GM21526 (cell line): Measurements from ENCODE around the gene ATXN10.
"Not testable (repeated sequence)": the region's sequence is repeated elsewhere in the genome, so short reads cannot be mapped to it uniquely, and the experiment has no call there.

Source experiments
- ATAC-seq: cut with Tn5 transposase; IDR thresholded peaks from one replicate; pipeline ENCODE4 v1.9.1; 2021; ENCODE audit warnings: moderate library complexity; ENCODE audit not compliant: unreplicated experiment, low FRiP score

The ATXN10 gene

DNA sequence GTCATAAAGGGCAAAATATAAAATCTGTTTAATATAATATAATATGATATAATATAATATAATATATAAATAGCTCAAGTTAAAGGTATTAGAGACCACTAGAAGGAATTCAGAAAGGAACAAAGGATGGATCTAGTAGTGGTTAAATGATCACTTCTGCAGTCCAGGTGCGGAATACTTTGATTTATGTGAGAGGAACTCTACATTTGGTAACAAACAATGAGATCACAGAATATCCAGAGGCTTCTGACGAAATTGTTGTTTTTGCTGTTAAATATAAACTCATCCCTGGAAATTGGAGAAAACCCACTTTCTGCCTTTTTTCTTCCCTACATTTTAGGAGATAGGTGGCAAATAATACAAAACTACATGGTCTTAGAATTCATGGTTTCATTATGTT is 36.0 kb downstream of the ATXN10 start:
- ATAC-seq: no peak

DNA sequence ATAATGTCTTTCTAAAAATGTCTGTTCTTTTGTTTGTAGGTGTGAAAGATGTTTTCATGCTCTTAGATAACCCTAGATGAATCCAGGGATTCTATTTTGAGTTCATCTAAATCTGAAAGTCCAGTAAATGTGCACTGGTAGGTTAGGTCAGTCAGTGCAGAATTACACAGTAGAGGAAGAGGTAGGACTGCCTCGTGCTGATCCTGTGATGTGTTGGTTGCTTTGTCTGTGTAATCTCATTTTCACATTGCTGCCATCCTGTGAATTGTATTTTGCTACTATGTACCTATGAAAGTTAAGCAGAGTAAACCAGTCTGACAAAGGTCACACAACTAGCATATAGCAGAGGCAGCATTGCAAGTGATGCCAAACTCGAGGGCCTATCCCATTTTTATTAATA is 36.5 kb downstream of the ATXN10 start:
- no peak for ATAC-seq

DNA sequence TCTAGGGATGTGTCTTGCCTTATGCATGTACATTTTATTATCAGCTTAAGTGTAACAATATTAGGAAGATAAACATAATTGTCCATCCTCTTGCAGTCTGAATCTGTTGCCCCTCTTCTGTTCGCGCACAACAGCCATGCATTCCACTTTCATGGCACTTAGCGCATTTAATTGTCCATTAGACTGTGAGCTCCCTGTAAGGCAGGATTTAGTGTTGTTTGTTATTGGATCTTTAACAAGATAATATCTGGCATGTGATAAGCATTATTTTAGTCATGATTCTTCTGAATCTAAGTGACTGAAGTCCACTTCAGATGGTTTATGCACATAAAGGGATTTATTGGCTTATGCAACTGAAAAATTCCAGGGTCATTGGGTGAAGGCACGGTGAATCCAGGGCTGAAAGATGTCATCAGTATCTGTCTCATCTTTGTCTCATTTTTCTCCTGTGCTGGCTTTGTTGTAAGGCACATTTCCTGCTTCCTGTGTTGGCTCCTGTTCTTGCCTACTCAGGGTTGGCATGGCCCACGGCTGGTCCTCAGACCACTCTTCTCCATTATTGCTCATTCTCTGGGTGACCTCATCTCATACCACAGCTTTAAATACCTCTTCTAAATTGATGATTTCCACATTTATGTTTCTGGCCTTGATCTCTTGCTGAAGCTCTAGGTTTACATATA is 37.6 kb downstream of the ATXN10 start:
- no peak for ATAC-seq

DNA sequence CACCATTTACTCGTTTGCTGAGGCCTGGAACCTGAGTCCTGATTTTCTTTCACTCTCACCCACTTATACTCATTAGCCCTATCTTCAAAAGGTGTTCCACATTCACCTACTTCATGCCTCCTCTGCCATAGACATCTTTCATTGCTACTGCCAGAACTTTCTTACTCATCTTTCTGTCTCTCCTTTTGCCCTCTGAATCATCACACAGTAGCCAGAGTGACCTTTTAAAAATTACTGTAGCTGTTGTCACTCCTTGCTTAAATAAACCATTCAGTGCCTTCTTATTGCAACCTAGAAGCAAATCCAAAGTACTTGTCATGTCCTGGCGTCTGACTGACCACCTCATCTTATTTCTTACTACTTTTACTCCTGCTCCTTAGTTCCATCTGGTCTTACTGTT is 38.2 kb downstream of the ATXN10 start:
- no peak for ATAC-seq

DNA sequence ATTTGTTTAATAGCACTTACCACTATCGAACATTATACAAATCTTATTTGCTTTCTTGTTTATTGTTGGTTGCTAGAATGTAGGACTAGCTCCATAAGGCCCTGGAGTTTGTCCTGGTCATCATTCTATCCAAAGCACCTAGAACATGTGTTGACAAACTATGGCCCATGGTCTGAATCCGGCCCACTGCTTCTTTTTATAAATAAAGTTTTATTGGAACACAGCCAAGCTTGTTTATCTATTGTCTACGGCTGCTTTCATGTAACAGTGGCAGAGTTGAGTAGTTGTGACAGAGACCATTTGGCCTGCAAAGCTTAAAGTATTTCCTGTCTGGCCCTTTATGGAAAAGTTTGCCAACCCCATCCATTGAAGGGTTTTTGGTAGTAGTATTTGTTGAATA is 38.8 kb downstream of the ATXN10 start:
- no peak for ATAC-seq

DNA sequence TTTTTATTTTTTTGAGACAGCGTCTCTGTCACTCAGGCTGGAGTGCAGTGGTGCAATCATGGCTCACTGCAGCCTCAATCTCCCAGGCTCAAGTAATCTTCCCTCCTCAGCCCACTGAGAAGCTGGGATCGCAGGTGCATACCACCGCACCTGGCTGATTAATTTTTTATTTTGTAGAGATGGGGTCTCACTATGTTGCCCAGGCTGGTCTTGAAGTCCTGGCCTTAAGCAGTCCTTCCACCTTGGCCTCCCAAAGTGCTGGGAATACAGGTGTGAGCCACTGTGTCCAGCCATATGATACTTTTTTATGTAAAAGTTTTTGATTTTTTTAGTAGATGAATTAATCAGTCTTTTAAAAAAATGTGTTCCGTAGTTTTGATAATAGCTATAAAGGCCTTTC is 42.8 kb downstream of the ATXN10 start:
- not testable (repeated sequence) for ATAC-seq

DNA sequence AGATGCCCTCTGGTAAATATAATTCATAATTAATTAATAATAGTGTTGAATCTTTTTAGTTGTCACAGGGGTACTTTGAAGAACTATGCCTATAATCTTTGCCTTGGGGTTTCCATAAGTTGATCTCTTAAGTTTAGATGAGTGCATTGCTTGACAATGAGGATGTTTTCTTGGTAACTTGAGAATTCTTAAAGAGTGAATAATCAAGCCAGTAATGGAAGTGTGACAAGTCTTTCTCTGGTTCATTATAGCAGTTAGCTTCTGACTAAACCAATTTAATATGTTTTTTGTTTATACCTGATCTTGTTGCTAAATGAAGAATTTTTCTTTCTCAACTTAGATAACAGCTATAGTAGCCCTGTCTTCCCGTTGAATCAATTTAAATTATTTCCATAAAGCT is 46.2 kb downstream of the ATXN10 start:
- no peak for ATAC-seq

DNA sequence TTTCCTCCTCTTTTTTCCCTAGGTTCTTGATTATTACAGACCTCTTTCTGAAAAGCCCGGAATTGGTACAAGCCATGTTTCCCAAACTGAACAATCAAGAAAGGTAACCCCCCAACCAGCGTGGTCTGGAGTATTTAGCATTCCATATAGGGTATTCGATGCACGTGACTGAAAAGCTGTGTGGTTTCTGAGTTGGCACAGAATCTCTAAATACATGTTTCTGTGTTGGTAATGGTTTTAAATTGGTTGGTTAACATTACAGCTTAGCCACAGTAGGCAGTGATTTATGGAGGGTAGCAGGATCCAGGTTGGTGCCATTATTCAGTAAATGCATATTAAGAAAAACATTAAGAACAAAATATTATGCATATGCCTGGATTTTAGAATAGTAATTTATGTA is 46.8 kb downstream of the ATXN10 start:
- ATAC-seq: no peak

DNA sequence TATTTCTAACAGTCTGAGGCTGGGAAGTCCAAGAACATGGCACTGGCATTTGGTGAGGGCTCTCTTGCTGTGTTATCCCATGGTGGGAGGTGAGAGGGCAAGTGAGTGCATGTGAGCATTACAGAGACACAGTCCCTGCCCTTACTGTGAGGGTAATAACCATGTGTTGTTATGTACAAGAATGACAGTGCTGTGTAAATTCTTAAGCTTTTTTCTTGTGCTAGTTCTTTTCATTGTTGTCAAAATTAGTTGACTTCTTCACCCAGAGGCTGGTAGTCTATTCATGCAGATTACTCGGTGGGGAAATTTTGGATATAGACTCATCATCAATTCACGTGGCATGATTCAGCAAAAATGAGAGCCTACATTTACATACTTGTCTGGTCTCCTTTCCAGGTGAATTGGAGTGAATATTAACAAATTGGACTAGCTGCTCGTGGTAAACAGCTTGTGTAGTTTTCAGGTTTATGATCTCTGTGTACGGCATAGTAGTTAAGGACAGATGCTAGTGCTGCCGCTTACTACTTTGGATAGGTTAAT is 49.3 kb downstream of the ATXN10 start:
- no peak for ATAC-seq

DNA sequence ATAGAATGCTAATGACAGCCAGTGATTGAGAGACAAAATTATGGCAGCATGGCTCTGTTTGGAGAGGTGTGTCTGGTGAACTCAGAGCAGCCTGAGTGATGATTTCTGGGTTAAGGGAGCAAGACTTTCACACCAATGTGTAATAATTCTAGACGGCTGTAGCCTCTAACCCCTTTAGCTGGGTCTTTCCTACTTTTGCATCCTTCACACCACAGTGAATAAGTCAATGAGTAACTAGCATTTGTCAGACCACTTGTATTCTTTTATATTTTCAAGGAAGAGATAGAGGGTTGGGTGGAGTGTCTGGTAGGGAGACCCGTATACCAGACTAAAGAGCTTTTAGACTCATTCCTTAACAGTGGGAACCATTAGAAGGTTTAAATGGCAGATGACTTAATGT is 50.4 kb downstream of the ATXN10 start:
- no peak for ATAC-seq

DNA sequence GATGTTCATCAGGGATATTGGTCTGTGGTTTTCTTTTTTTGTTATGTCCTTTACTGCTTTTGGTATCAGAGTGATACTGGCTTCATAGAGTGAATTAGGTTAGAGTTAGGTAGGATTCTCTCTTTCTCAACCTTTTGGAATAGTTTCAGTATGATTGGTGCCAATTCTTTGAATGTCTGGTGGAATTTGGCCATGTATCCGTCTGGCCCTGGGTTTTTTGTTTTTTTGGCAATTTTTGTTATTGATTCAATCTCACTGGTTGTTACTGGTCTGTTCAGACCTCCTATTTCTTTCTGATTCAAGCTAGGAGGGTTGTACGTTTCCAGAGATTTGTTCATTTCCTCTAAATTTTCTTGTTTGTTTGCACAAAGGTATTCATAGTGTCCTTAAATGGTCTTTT is 54.4 kb downstream of the ATXN10 start:
- no peak for ATAC-seq

DNA sequence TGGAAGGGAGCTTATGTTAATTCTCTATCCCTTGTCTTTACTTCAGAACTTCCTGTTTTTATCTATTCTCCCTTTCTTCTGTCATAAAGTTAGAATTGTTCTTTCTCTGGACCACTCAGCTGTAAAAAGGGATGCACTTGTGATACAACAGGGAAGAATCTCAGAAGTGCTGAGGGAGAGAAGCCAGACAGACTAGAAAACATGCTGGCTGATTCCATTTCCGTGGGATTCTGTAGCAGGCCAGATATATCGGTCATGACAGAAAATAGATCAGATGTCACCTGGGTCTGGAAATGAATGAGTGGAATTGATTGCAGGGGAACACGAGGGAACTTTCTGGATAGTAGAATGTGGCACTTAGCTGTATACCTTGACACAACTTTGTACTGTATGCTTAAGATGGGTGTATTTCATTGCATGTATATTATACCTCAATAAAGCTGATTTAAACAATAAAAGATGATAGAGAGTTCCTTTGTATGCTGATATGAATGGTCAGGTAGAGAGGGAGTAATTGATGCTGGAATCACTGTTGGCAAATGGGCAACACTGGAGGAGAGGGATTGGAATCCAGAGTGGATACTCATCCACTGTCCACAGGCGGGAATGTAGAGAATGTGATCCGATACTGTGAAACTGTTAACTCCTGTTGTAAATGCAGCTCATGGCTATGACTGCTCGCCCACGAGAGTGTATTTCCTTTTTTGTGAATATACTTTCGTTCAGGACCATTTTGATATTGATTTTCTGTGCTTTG is 59.6 kb downstream of the ATXN10 start:
- no peak for ATAC-seq

DNA sequence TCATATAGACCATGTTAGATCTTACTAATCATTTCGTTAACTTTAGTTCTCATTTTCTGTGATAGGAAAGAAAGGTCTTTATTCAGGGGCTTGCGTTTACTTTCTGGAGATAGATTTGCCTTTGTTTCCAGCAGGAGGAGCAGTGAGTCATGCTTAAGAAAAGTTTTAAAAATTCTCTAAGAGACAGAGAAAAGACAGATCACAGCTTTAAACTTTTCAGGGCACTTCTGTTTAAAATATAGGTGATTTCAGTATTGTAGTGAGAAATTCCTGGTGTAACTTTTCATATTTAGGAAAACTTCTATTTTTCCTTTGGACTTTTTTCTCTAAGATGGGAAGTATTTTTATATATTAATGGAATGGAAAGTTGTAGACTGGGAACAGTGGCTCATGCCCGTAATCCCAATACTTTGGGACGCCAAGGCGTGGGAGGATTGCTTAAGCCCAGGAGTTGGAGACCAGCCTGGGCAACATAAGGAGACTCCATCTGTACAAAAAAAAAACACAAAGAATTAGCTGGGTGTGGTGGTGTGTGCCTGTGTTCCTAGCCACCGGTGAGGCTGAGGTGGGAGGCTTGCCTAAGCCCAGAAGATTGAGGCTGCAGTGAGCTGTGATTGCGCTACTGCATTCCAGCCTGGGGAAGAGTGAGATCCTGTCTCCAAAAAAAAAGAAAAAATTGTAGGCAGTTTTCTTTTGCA is 60.3 kb downstream of the ATXN10 start:
- ATAC-seq: no peak

DNA sequence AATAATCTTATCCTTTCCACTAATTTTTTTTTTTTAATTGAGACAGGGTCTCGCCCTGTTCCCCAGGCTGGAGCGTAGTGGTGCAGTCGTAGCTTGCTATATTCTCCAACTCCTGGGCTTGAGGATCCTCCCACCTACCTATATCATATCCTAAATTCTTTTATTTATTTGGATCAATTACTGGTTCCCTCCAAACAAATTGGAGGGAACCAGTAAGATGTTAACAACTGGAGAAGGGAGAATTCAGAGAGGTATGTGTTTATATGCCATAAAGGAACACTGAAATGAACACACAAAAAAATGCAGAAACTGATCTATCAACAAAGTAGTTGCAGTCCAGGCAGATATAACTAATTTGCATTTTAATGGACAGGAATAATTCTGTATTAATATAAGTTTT is 63.6 kb downstream of the ATXN10 start:
- no peak for ATAC-seq

DNA sequence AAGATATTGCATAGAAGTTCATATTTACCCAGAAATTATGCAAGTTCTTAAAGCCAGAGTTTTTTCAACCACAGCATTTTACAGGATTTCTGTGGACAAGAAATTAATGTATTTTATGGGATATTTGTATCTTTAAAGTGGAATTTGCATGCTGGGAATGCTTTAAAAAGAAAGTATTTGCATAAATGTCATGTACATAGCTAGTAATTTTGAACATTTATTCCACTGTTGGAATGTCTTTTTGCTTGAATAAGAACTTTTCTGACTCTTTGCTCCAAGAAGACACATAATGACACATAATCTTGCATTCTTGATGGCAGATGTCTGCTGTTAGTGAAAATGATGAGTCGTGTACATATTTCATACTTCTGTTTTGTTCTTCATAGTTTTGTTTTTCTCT is 66.6 kb downstream of the ATXN10 start:
- ATAC-seq: no peak

DNA sequence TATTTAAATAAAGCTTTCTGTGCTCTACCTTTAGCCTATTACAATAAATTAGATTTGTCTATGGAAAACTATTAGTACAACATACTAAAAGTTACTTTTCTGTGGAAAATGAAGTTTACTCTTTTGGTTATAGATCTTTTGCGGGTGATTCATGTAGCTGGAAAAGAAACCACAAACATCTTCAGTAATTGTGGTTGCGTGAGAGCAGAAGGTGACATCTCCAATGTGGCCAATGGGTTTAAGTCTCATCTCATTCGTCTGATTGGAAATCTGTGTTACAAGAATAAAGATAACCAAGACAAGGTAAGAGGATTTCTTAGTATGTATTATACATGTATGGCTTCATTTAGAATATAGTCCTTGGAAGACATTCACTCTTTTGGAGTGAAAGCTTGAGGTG is 68.6 kb downstream of the ATXN10 start:
- ATAC-seq: no peak

DNA sequence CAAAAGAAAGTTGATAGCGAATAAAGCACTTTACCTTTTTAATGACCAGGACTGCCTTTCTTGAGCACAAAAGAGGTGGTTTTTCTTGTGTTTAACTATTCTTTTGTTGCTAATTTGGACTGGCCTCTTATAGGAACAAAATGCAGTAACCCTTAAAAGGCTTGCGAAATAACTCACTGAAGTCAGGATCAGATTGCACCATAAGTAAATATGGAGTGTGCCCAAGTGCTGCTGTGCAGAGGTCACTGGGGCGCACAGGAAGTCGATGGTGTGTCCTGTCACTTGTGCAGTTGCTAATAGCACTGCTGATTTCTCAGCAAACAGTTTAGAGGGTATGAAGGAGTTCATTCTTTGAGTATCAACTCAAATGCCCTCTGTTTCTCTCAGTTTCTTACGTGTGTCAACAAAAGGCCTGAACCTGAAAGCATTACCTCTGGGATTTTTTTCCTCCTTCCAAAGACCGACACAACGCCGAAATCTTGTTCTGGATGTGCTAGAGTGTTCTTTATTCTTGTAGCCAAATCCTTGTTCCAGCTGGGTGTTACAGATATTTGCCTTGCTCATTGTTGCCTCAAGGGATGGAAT is 71.3 kb downstream of the ATXN10 start:
- no peak for ATAC-seq

DNA sequence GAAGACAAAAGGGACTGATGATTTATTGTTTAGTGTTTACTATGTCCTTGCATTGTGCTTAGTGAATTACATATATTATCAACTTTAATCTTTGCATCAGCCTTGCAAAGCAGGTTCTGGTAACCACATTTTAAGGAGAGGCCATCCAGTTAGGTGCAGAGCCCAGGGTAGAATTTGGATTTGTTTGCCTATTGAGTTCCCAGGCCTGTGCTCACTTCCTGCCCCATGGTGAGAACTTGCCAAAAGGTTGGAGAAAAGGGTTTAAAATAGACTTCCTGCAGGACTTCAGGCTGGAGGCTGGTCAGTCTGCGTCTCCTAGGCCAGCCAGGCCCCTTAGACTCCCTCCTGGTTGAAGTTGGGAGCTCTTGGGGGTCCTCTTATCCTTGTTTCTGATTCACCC is 72.1 kb downstream of the ATXN10 start:
- ATAC-seq: no peak

DNA sequence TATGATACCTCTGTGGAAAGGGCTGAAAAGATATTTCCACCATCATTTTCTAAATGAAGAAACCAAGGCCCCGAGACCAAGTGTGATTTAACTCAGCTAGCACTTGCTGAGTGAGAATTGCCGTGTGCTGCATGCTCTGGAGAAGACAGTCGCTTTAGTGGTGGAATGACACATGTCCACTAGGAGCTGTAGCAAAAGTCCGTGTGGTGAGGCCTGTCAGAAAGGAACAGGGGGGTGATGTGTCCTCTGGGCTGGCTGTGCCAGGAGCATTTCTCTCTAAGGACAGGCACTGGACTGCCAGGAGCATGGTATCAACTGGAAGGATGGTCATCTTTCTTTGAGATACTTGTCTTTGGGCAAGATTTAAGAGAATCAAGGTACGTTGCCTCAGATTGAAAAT is 72.8 kb downstream of the ATXN10 start:
- no peak for ATAC-seq

DNA sequence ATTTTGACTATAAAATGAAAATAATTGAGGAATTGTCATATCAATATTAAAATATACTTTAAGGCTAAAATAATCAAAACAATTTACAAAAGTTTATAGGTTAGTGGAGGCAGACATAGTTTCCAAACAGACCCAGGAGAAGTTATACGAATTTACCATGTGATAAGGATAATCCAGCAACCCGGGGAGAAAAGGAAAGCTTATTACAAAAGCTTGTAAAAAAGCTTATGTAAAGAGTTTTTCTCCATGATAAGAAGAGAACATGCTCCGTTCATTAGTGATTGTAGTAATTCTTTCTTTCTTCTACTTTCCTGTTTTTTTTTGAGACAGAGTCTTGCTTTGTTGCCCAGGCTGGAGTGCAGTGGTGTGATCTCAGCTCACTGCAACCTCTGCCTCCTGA is 79.0 kb downstream of the ATXN10 start:
- no peak for ATAC-seq

DNA sequence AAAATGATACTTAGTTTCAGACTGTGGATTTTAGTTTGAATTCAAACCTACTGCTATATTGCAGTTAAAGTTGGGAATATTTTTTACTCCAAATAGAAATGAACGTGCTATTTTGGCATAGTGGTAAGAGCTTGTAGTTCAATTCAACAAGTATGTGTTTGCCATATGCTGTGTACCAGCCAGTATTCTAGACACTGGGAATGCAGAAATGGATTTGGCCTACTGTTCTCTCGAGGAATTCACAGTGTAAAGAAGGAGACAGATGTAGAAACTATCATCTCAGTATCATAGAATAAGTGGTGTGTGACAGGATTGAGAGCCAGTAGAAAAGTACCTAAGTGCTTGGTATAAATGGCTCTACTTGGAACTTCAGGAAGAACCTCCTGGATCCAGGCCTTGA is 80.4 kb downstream of the ATXN10 start:
- no peak for ATAC-seq
